ENCODE results near the gene INSIG1.

INSIG1 gene

GRCh38 chr7:155289107-155289506 is 8.6 kb upstream of the INSIG1 start:
- H3K79me2 ChIP-seq (ENCODE audit: insufficient read depth, low read length): no peaks in the 10 kb centered on the region
- no peaks in the 10 kb centered on the region for H3K9me3 ChIP-seq (ENCODE audit: low read length)
- H3K27me3 ChIP-seq (ENCODE audit: insufficient read depth, low read length): peaks cover 10% of the 10 kb centered on the region
- H2AFZ ChIP-seq (ENCODE audit: low read length): no peak overlapping the region
- no peak for TF ChIP-seq EZH2 (IDR thresholded peaks at IDR 0.05; ENCODE audit: borderline replicate concordance, low read length)
- TF ChIP-seq, protein P1, sequence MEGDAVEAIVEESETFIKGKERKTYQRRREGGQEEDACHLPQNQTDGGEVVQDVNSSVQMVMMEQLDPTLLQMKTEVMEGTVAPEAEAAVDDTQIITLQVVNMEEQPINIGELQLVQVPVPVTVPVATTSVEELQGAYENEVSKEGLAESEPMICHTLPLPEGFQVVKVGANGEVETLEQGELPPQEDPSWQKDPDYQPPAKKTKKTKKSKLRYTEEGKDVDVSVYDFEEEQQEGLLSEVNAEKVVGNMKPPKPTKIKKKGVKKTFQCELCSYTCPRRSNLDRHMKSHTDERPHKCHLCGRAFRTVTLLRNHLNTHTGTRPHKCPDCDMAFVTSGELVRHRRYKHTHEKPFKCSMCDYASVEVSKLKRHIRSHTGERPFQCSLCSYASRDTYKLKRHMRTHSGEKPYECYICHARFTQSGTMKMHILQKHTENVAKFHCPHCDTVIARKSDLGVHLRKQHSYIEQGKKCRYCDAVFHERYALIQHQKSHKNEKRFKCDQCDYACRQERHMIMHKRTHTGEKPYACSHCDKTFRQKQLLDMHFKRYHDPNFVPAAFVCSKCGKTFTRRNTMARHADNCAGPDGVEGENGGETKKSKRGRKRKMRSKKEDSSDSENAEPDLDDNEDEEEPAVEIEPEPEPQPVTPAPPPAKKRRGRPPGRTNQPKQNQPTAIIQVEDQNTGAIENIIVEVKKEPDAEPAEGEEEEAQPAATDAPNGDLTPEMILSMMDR (IDR thresholded peaks at IDR 0.05; ENCODE audit: low read length): no peak
- no peak overlapping the region for H3K9ac ChIP-seq (ENCODE audit: low read length)
- H3F3A ChIP-seq (ENCODE audit: insufficient read depth, low read length): no peaks in the 10 kb centered on the region; the same call in 1 of the 2 replicates
- no peaks in the 10 kb centered on the region for H3K9me2 ChIP-seq (ENCODE audit: low read depth, low read length)
- H3K27ac ChIP-seq (ENCODE audit: low read depth, low read length, poor library complexity, severe bottlenecking): no peak overlapping the region
- no peak overlapping the region for H3K4me2 ChIP-seq (ENCODE audit: low read length)
- H3K36me3 ChIP-seq (ENCODE audit: insufficient read depth, low read length): no peaks in the 10 kb centered on the region
- peaks cover 6% of the 10 kb centered on the region for H3K4me1 ChIP-seq (ENCODE audit: insufficient read depth, low read length, severe bottlenecking)
- no peak overlapping the region for H3K4me3 ChIP-seq (ENCODE audit: low read depth, low read length, poor library complexity, severe bottlenecking)
- H4K20me1 ChIP-seq (ENCODE audit: insufficient read depth, low read length): no peaks in the 10 kb centered on the region

DNA sequence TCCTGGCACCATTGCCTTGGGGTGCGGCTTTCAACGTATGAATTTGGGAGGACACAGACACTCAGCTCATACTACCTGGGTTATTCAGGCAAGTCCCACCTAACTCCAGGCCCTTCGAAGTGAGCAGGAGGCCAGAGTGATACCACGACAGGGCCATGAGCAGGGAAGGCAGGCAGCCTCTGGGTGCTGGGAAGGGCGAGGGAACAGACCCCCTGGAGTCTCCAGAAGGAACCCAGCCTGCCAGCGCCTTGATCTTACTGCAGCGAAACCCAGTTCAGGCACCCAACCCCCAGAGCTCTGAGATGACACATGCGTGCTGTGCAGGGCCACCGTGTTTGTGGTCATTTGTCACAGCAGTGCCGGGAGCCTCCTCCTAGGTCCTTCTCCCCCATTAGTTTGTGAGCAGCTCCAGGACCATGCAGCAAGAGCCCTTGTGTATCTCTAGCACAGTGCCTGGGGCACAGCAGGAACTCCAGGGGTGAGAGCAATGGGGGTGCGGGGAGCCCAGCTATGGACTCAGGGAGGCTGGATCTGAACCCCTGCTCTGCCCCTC is 7.7 kb upstream of the INSIG1 start:
- H3K9me3 ChIP-seq (ENCODE audit: low read length): no peaks in the 10 kb centered on the region
- H3F3A ChIP-seq (ENCODE audit: insufficient read depth, low read length): no peaks in the 10 kb centered on the region; the same call in 1 of the 2 replicates
- no peaks in the 10 kb centered on the region for H3K36me3 ChIP-seq (ENCODE audit: insufficient read depth, low read length)
- no peak overlapping the region for H3K27ac ChIP-seq (ENCODE audit: low read depth, low read length, poor library complexity, severe bottlenecking)
- H3K9ac ChIP-seq (ENCODE audit: low read length): no peak overlapping the region
- no peak for TF ChIP-seq EZH2 (IDR thresholded peaks at IDR 0.05; ENCODE audit: borderline replicate concordance, low read length)
- TF ChIP-seq, protein P1 (IDR thresholded peaks at IDR 0.05; ENCODE audit: low read length): no peak
- peaks cover 7% of the 10 kb centered on the region for H3K27me3 ChIP-seq (ENCODE audit: insufficient read depth, low read length)
- peaks cover 6% of the 10 kb centered on the region for H3K4me1 ChIP-seq (ENCODE audit: insufficient read depth, low read length, severe bottlenecking)
- H3K4me3 ChIP-seq (ENCODE audit: low read depth, low read length, poor library complexity, severe bottlenecking): no peak overlapping the region
- H4K20me1 ChIP-seq (ENCODE audit: insufficient read depth, low read length): no peaks in the 10 kb centered on the region
- H3K79me2 ChIP-seq (ENCODE audit: insufficient read depth, low read length): no peaks in the 10 kb centered on the region
- H3K4me2 ChIP-seq (ENCODE audit: low read length): no peak overlapping the region
- H2AFZ ChIP-seq (ENCODE audit: low read length): no peak overlapping the region
- no peaks in the 10 kb centered on the region for H3K9me2 ChIP-seq (ENCODE audit: low read depth, low read length)

DNA sequence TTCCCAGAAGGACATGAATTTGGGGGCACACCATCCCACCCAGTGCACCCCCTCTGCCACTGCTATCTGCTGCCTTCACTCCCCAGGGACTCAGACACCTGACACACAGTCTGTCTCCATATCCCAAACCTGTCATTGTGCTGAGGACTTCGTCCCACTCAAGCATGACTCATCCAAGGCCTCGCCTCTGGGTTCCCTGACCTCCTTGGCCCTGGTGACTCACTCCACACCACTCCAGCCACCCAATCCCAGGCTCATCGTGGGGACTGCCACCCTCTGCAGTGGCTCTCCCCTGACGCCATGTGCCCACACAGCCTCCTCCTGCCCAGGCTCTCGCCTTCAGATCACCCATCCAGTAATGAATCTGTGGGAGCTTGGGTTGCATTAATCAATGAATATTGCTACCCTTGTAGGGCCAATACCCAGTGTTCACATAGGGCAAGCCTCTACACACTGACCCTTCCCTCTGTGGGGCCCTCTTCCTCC is 6.6 kb upstream of the INSIG1 start:
- Histone ChIP-seq H3K27me3 (ENCODE audit: insufficient read depth, low read length) (no peaks in the 10 kb centered on the region; the same call in 1 of the 2 replicates), H3K27ac (ENCODE audit: low read depth, low read length, poor library complexity, severe bottlenecking) (no peak overlapping the region), H3K36me3 (ENCODE audit: insufficient read depth, low read length) (no peaks in the 10 kb centered on the region; the same call in 1 of the 2 replicates), H3K9ac (ENCODE audit: low read length) (no peak overlapping the region), H3F3A (ENCODE audit: insufficient read depth, low read length) (no peaks in the 10 kb centered on the region; the same call in 1 of the 2 replicates), H3K9me3 (ENCODE audit: low read length) (no peaks in the 10 kb centered on the region), H3K9me2 (ENCODE audit: low read depth, low read length) (no peaks in the 10 kb centered on the region), H3K79me2 (ENCODE audit: insufficient read depth, low read length) (no peaks in the 10 kb centered on the region), H2AFZ (ENCODE audit: low read length) (no peak overlapping the region), H3K4me2 (ENCODE audit: low read length) (no peak overlapping the region), H3K4me1 (ENCODE audit: insufficient read depth, low read length, severe bottlenecking) (peaks cover 9% of the 10 kb centered on the region), H4K20me1 (ENCODE audit: insufficient read depth, low read length) (no peaks in the 10 kb centered on the region), H3K4me3 (ENCODE audit: low read depth, low read length, poor library complexity, severe bottlenecking) (no peak overlapping the region)
- TF ChIP-seq, protein P1 (IDR thresholded peaks at IDR 0.05; ENCODE audit: low read length): no peak
- TF ChIP-seq EZH2 (IDR thresholded peaks at IDR 0.05; ENCODE audit: borderline replicate concordance, low read length): no peak
